22Rv1 (cell line): ENCODE results near the gene MAX.

Experiments
- H3K27ac ChIP-seq: fragments of 450-650 bp; 2 replicates; pipeline ENCODE4 v1.5.1; 2017
- CTCF ChIP-seq: fragments of 450-650 bp; IDR thresholded peaks from 2 replicates; pipeline ENCODE4 v1.5.1; 2017; ENCODE audit warnings: mild to moderate bottlenecking
- ZFX ChIP-seq: fragments of 450-650 bp; IDR thresholded peaks from 2 replicates; pipeline ENCODE4 v1.6.1; 2017; ENCODE audit warnings: antibody characterized with exemption, borderline replicate concordance

The MAX gene

GRCh38 chr14:65079201-65079600 lies 23.1 kb downstream of the MAX start:
- TF ChIP-seq ZFX (no peak), CTCF (no peak)
- no peak overlapping the region for H3K27ac ChIP-seq

GRCh38 chr14:65077318-65077717 lies 25.0 kb downstream of the MAX start:
- H3K27ac ChIP-seq = no peak overlapping the region
- TF ChIP-seq CTCF = no peak
- TF ChIP-seq ZFX = no peak

- H3K27ac ChIP-seq = no peak overlapping the region
- TF ChIP-seq ZFX (no peak), CTCF (no peak)
Measured at GRCh38 chr14:65075628-65076325, 26.5 kb downstream of the MAX start.

- no peak overlapping the region for H3K27ac ChIP-seq
- TF ChIP-seq CTCF = no peak
- no peak for TF ChIP-seq ZFX
Measured at GRCh38 chr14:65074449-65075150, 27.7 kb downstream of the MAX start.

GRCh38 chr14:65073605-65074201 lies 28.6 kb downstream of the MAX start:
- H3K27ac ChIP-seq = no peak overlapping the region
- TF ChIP-seq CTCF (no peak), ZFX (no peak)

GRCh38 chr14:65072937-65073336 lies 29.4 kb downstream of the MAX start:
- H3K27ac ChIP-seq = no peak overlapping the region

More at GRCh38 chr14:65072937-65073336, 29.4 kb downstream of the MAX start:
- TF ChIP-seq CTCF (no peak), ZFX (no peak)
